Esophagus squamous epithelium (tissue), 5 donors: ENCODE results near the gene MAD2L2. TPM values are rescaled to one million over a fixed set of nuclear protein-coding genes. Genes with fewer than 3 reads are reported as not detected.
A peak's percentile ranks its signal among the peaks of the same experiment; 100 is the strongest.

ENCODE experiments used
- DNase-seq: peaks from one replicate; lab custom pipeline; 2025; lab: John Stamatoyannopoulos, UW
- H3K27ac ChIP-seq, 4 donors: fragments of 200-600 bp; sonication (generic); one replicate each; pipeline ENCODE4 v1.5.1; 2016 to 2019; ENCODE audit warnings: mild to moderate bottlenecking in 1 of 4
- H3K27me3 ChIP-seq, 4 donors: fragments of 200-600 bp; sonication (generic); 1 replicate in 3 of 4; 2 replicates in 1 of 4; pipeline versions ENCODE4 v1.5.1 to v1.6.0; 2017 to 2021; ENCODE audit warnings: antibody characterized with exemption in 1 of 4
- H3K36me3 ChIP-seq, 3 donors: fragments of 200-600 bp; sonication (generic); one replicate each; pipeline ENCODE4 v1.5.1; 2016 to 2019
- H3K4me1 ChIP-seq, 3 donors: fragments of 200-600 bp; sonication (generic); one replicate each; pipeline ENCODE4 v1.5.1; 2017 to 2019
- H3K4me3 ChIP-seq, 4 donors: fragments of 200-600 bp; sonication (generic); 1 replicate in 3 of 4; 2 replicates in 1 of 4; pipeline ENCODE4 v1.5.1; 2016 to 2019; ENCODE audit warnings: mild to moderate bottlenecking in 2 of 4, moderate library complexity in 1 of 4
- H3K9me3 ChIP-seq, 3 donors: fragments of 200-600 bp; sonication (generic); one replicate each; pipeline ENCODE4 v1.5.1; 2016 to 2019
- CTCF ChIP-seq, 6 experiments: fragments of 450-650 bp in 4 of 6; fragments of 200-600 bp in 2 of 6; sonication (generic) in 2 of 6; IDR thresholded peaks; one replicate each; pipeline ENCODE4 v1.5.1; 2016 to 2019; ENCODE audit warnings: antibody characterized with exemption in 6 of 6, mild to moderate bottlenecking in 4 of 6, moderate library complexity in 4 of 6
- POLR2A ChIP-seq, 4 donors: fragments of 450-650 bp; IDR thresholded peaks; one replicate each; pipeline ENCODE4 v1.6.1; 2017; ENCODE audit warnings: antibody characterized with exemption in 4 of 4, mild to moderate bottlenecking in 4 of 4, moderate library complexity in 3 of 4
- WGBS, 2 donors: methylation state at CpG; one replicate each; pipeline ENCODE4 v1.1.5; 2018; 5-methylcytosine and 5-hydroxymethylcytosine counted together
- intact Hi-C: fragments of 100-400 bp; cut with DNase I; formaldehyde crosslinking; loops from one replicate; pipeline ENCODE4 v1.15.0; 2022
- total RNA-seq, 4 donors: library from RNA; depleted of rRNA; stranded (reverse); fragments of >200 nt; gene quantifications; one replicate each; pipeline ENCODE4 v1.1.0, GENCODE V29; 2016
- donor health status: DM: yes; HTN: yes; CAD: no.

The MAD2L2 gene
- total RNA-seq, 4 donors from 2014 or later, result 12.1 to 22.8 (median 18.9) TPM

GRCh38 chr1:11720525-11720924 lies 39.6 kb upstream of the MAD2L2 start:
- Histone ChIP-seq H3K4me1 (peaks cover 0 to 17% (median 7%) of the 10 kb centered on the region in 3 donors), H3K27me3 (peaks cover 0 to 4% (median 0%) of the 10 kb centered on the region in 4 donors), H3K27ac (no peak overlapping the region), H3K36me3 (no peaks in the 10 kb centered on the region), H3K9me3 (no peaks in the 10 kb centered on the region), H3K4me3 (no peak overlapping the region)
- WGBS, 2 donors, result 53 to 54% methylated on average over 4 of the region's 4 CpGs
- no peak for TF ChIP-seq POLR2A (IDR thresholded peaks at IDR 0.05)
- TF ChIP-seq CTCF (IDR thresholded peaks at IDR 0.05), result no peak
- DNase-seq, result no peak
- intact Hi-C loops, result loop anchor here (5.0 kb wide), 1 partner anchor 68 kb away; the partner anchor contains the start of genes FBXO2 and FBXO44

GRCh38 chr1:11720033-11720376 lies 39.1 kb upstream of the MAD2L2 start:
- 32 to 45% methylated on average over 3 to 8 of the region's 12 CpGs for WGBS, 2 donors
- no peaks in the 10 kb centered on the region for H3K9me3 ChIP-seq
- DNase-seq, result no peak
- TF ChIP-seq POLR2A (IDR thresholded peaks at IDR 0.05) (no peak), CTCF (IDR thresholded peaks at IDR 0.05) (no peak)
- peaks cover 0 to 17% (median 7%) of the 10 kb centered on the region in 3 donors for H3K4me1 ChIP-seq
- no peaks in the 10 kb centered on the region for H3K36me3 ChIP-seq
- H3K27me3 ChIP-seq, result peaks cover 0 to 10% (median 0%) of the 10 kb centered on the region in 4 donors
- H3K4me3 ChIP-seq, result peak overlapping the region in 1 of 4 donors; percentile 48
- intact Hi-C loops, result loop anchor here (5.0 kb wide), 1 partner anchor 68 kb away; the partner anchor contains the start of genes FBXO2 and FBXO44
- H3K27ac ChIP-seq, result no peak overlapping the region

- Histone ChIP-seq H3K36me3 (no peaks in the 10 kb centered on the region), H3K27ac (peak overlapping the region; percentile 32 to 82 (median 71)), H3K9me3 (no peaks in the 10 kb centered on the region), H3K4me1 (peaks cover 0 to 17% (median 7%) of the 10 kb centered on the region in 3 donors), H3K4me3 (peak overlapping the region; percentile 24 to 66 (median 49)), H3K27me3 (peaks cover 0 to 13% (median 0%) of the 10 kb centered on the region in 4 donors)
- no peak for TF ChIP-seq POLR2A (IDR thresholded peaks at IDR 0.05)
- TF ChIP-seq CTCF (IDR thresholded peaks at IDR 0.05), result peak; percentile 80 to 97 (median 94)
- peak; percentile 37 for DNase-seq
- 6 to 14% methylated on average over 18 to 24 of the region's 44 CpGs for WGBS, 2 donors
- intact Hi-C loops, result loop anchor here (5.0 kb wide), 1 partner anchor 67 kb away; the partner anchor contains the start of genes FBXO2 and FBXO44
Measured at GRCh38 chr1:11719313-11720032, 38.5 kb upstream of the MAD2L2 start.

- no peak overlapping the region for H3K27ac ChIP-seq
- H3K9me3 ChIP-seq, result no peaks in the 10 kb centered on the region
- H3K27me3 ChIP-seq, result peaks cover 0 to 29% (median 0%) of the 10 kb centered on the region in 4 donors
- no peaks in the 10 kb centered on the region for H3K36me3 ChIP-seq
- intact Hi-C loops, result no loop called here
- TF ChIP-seq CTCF (IDR thresholded peaks at IDR 0.05) (no peak), POLR2A (IDR thresholded peaks at IDR 0.05) (no peak)
- H3K4me1 ChIP-seq, result peaks cover 0 to 14% (median 5%) of the 10 kb centered on the region in 3 donors
- no peak overlapping the region for H3K4me3 ChIP-seq
- DNase-seq, result no peak
- 62 to 72% methylated on average over 13 of the region's 24 CpGs for WGBS, 2 donors
Measured at GRCh38 chr1:11714831-11715575, 34.1 kb upstream of the MAD2L2 start.
